NCI-H446 (cell line): ENCODE measurements around the gene PTCHD1.

Source experiments
- DNase-seq, 2 experiments: peaks; one replicate each; lab custom pipeline; 2025; lab: John Stamatoyannopoulos, UW

Gene PTCHD1

DNA sequence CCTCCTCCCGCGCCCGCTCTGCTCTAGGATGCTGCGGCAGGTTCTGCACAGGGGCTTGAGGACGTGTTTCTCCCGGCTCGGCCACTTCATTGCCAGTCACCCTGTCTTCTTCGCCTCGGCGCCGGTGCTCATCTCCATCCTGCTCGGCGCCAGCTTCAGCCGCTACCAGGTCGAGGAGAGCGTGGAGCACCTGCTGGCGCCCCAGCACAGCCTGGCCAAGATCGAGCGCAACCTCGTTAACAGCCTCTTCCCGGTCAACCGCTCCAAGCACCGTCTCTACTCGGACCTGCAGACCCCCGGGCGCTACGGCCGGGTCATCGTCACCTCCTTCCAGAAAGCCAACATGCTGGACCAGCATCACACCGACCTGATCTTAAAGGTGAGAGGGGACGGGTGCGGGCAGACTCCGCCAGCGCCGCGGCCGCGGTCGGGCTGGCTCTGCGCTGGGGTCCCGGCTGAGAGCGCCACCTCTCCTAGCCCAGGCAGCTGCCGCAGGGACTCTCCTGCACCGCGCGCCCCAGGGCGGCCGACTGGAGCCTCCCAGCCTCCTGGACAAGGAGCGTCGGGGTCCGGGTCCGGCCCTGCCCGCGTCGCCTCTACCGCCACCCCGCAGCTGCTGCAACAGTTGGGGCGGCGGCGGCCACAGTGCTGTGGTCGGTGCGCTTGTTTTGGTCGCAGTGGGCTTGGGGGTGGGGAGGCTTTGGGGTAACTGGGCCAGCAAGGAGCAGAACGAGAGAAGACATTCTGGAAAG lies at the start of gene PTCHD1:
Gene PTCHD1 (plus strand): TSS at position 2 of the 752 bp plus-strand sequence. CDS start 27 bp downstream, at position 29.
- no peak for DNase-seq

DNA sequence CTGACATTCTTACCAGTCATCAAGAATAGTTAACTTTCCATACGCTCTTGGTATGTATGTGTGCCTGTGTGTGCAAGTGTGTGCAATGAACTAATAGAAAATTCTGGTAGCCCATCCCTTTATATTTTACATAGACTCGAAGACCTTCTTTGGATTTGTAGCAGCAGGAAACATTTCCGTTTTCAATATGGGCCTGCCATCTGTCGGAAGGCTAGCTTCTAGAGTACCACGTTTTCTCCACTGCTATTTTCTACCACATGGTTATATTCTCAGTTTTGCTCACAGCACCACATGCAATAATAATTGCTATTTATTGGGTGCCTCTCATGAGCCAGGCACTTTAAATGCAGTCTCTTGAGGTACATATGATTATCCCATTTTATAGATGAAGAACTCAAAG lies 47.9 kb upstream of the PTCHD1 start:
- DNase-seq, result no peak

DNA sequence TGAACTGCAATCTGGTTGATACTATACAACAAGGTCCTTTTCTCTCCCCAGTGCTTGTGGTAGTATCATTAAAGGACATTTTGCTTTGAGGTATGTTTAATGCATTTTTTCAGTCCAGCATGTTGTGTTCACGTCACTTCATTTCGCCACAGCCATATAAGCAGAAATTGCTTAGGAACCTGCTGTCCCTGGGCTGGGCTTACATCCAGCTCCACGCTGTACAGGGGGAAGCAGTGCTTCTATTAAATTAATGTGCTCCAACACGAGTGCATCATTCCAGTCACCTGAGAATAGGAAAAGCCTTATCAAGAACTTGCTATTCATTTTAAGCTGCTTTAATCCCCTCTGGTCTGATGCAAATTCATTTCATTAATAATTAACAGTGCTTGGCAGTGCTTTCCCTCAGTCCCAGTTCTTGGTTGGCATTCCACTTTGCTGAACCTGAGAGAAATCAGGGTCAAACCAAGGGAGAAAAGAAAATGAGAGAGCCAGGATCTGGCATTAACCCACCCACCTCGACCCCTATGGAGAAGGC lies 47.4 kb upstream of the PTCHD1 start:
- no peak for DNase-seq

DNA sequence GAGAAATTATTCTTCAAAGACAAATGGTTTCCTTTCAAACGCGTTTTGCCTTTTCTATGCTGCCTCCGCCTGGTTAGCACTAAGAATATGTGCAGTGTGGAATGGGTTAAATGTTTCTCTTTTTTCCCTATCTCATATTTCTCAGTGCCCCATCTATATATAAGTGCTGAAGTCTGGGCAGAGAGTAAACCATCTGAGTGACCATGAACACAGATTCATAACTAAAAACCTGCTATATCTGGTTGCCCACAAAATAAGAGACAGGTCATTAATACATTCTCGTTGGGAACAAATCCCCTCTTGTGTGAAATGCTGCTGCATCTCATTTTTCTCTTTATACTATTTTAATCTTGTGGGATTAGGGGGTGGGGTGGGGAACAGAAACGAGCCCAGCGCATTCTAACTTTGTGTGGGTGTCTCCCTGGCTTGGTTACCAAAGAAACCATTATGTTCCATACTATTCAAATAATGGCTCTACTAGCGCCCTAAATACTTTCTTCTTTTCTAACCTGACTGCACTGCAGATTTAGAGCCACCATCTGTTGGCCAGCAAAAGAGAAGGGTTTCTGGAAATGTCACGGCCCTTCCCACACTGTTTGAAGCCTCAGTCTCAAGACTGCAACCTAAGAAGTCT lies 42.2 kb upstream of the PTCHD1 start:
- DNase-seq, result peak in 1 of 2 experiments; percentile 8

DNA sequence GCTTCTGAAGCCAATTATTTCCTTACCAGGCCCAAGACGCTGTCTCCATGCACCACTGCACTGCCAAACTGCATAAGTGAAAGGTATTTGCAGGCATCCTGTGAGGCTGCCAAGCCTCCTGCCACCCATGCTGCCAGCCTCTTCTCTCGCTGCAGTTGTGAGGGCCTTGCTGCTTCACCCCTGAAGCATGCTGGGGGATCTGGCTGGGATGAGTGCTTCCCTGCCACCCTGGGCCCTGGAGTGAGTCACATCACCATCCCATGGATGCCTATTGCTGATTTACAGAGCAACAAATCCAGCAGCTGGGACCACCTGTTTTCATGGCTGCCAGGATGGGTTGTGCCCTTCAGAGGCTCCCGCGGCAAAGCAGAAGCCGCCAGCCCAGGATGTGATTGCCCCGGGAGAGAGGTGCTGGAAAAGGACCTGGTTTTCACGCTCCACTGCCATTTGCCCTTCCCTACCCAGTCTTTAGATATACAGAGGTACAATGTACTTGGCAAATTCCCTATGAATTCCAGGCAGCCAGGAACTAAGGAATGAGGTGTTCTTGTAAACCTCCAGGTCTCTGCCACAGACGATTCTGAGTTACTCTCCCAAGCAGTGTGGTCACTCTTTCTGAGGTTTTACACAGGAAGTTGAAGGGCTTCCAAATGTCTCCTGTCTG lies 41.5 kb upstream of the PTCHD1 start:
- peak; percentile 46 to 87 for DNase-seq

DNA sequence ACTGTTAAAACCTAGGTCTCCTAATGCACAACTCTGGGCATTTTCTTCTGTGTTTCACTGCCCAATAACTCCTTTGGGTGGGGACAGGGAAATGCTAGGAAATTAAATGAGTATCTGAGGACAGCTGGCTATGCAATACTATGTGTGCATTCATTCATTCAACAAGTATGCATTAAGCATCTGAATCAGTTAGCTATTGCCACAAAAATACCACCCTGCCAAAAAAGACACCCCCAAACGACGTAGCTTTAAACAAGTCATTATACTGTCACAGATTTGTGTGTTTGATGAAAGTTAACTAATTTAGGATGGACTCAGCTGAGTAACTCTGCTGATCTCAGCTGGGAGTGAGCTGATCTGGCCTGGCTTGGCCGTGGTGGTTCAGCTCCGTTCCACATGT lies 29.8 kb upstream of the PTCHD1 start:
- no peak for DNase-seq

DNA sequence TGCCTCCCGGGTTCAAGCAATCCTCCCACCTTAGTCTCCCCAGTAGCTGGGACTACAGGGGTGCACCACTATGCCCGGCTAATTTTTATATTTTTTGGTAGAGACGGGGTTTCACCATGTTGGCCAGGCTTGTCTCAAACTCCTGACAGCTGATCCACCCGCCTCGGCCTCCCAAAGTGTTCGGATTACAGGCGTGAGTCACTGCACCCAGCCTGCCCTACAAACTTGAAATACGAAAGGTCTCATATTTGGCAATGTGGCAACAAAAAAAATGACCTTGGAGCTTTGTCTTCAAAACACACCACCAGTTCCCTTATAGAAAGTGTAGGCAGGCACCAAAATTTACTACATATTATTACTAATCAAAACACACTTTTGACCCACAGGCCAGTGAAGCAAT lies 22.9 kb upstream of the PTCHD1 start:
- no peak for DNase-seq

DNA sequence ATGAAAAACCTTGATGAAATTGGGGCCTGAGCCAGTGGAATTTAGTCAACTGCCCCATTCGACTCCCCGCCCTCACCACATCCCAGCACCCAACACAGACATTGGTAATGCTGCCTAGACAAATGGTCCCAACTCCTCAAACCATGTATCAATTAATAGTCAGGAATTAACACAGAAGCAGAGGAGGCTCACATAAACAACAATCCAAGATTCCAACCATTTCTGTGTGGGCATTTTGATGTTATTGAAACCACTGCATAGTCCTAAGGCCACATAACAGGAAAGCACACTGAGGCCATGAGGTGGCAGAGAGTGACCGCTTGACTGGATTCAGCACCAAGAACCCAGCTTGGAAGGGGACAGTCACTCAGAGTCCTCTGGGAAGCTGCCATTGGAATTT lies 22.5 kb upstream of the PTCHD1 start:
- no peak for DNase-seq

DNA sequence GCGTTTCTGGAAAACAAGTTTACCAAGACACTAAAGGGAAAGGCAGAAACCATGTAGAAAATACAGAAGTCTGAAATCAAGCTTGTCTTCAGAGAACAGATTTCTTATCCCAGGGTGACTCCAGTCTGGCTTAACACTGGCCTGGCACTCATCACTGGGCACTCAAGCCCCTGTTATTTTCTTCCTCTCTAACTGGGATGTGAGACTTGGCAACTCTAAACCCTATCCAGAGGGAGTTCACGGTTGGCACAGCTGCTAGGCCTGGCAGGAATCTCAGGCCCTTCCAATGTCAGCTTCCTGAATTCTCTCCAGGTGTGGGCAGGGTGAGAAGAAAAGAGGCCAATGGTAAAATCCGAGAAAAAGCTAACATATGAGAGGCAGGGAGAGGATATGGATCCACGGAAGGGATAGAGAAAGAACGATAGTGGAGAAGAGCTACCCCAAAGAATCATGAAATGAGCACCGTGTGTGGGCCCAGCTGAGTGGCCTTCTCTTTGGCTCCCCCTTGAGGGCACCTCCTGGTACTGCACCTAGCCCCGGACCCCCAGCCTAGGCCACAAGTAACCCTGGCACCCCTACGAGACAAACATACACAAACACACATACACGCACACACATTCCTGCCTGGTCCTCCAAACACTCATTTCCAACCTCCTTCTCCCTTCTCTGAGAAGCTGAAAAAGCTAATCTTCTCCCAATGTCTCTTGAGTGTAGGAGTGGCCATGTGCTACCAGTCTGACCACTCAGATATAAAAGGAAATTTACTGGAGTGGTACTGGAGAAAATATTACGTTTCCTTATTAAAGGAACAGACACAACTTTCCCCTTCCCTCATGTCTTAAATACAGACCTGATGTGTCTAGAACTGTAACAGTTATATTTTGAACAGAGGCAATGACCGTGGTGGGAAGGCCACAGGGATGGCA lies 16.6 kb upstream of the PTCHD1 start:
- DNase-seq, result peak in 1 of 2 experiments; percentile 66

DNA sequence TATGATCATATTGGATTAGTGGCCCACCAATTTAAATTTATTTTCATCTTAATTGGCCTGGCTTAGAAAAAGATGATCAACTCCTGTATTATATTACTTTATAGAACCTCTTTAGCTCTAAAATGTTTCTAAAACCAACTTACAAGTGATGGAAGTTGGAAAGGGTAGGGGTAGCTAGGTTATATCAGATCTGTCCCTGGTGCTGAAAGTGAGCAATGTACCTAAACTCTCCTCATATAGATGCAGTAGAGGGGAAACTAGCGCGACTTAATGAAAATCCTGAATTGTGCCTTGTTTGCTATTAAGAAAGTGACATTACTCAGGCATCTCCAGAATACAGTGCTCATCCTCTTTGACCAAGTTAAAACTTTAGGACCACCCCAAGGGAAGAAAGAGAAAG lies 7.5 kb upstream of the PTCHD1 start:
- DNase-seq, result no peak

DNA sequence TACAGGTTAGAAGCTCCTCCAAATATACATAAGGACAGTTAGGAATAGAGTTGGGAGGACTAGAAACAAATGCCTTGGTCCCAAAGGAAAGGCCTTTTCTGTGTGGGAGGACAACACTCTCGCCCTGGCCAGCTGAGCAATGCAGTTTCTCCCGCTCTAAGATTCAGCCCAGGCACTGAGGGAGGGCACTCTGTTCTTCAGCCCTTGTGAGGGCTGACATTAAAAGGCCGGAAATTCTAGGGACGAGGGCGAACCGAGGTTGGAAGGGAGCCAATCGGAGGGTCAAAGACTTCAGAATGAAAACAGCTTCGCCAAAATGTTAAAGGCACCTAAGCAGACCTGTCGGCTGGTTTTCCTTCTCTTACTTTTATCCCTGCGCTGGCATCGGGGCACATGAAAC lies 2.9 kb upstream of the PTCHD1 start:
- no peak for DNase-seq

DNA sequence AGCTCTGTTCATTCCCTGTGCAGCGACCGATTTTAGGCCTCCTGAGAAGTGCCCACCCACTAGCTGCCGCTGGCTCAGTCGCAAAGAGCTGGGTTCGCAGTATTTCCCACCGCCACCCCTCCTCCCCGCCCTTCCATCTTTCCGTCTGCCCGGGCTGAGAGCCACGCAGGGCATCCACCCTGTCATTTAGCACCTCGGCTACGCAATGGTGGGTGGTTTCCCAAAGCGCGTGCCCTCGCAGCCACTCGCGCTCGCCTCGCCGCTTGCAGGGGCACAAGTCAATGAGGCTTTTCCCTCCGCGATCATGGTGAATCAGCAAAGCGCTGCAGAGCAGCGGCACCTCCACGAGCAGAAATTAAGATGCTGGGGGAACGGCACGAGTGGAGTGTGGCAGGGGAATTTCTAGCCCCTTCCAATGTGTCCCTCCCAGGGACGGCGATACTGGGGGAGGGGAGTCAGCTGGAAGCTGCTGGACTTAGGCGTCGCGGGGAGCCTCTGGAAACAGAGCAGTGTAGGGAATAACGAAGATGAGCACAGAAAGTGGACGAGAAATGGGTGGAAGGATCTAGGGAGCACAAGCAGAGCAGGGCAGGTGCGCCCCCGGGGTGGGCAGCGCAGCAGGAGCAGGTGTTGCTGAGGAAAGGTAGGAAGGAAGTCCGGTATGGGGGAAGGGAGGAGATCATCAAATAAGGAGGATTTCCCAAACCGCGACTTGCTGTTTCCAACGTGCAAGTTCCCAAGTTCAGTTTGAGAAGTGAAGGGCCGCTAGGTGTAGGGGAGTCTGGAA lies 2.4 kb upstream of the PTCHD1 start:
- DNase-seq, result no peak

DNA sequence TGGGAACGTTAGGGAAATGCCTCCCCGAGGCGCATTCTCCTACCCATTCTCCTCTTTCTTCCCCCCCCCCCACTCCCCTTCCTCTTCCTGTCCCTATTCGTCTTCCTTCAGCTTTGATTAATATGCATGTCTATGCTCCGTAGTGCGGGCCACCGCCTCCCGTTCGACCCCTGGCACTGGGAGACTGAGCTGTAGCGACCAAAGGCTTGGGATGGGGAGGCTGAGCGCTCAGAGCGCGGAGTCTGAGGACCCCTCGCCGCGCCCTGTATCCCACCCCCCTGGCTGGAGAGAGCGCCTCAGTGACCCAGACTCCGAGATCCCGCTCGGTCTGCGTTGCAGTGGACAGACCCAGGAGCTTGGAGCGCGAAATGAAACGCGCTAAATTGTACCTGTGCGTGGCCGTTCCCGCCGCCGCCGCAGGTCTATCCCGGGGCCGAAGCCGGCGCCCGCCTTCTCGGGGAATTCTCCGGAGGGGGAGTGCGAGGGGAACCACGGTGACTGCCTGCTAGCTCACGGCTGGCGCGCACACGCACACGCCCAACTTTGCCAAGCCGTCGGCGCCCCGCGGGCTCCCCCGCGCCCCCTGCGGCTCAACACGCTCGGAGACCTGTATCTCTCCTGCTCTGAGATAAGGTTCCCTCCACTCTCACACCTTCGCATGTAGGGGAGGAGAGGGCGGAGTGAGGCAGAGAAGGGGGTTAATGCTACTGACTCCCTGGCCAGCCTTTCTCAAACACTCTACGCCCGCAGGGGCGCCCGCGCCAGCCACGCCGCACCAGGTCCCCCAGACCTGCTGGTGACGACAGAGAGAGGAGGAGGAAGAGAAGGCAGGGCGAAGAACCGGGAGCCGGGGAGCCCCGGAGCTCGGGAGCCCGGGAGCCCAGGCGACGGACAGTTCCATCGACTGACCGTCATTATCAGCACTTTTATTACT lies 1.5 kb upstream of the PTCHD1 start:
- DNase-seq, result no peak

DNA sequence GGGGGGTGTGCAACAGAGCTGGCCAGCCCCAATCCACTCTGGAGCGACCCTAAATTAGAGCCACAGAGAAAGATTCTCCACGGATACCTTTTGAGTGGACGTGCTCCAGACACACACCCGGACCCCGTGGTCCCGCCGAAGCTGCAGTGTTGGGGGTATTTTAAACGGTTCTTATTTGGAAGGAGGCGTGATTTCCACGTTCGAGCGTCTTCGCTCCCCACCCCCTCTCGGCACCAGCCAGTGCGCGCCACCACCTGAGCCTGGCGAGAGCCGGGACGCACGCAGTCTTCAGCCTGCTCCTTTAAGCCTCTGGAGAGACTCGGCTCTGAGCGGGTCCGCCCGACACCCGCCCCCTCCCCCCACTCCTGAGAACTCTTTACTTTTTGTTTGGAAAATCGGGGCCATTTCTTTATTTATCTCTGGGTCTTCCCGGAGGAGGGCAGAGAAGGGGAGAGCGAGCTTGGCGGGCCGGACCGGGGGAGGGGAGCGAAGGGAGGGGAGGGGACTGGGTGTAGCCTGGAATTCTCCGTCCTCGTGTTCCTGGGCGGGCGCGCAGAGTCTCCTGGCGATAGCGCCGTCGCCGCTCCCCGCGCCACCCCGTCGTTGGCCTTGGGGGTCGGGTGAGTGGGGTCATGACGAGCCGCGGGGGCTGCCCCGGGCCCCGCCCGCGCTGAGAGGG lies 668 bp upstream of the PTCHD1 start:
- peak in 1 of 2 experiments; percentile 60 for DNase-seq

DNA sequence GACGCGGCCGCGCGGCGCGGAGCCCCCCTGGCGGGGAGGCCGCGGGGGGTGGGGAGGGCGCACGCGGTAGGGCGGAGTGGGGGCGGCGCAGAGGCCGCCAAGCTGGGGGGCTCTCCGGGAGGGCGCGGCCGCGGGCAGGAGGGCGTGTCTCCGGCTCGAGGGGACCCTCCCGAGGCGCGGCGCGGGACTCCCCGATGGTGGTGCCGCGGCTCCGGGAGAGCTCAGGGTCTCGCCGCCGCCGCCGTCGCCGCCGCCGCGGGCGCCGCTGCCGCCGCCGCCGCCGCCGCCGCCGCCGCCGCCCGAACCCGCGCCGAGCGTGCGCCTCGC lies 165 bp upstream of the PTCHD1 start:
- DNase-seq, result no peak

DNA sequence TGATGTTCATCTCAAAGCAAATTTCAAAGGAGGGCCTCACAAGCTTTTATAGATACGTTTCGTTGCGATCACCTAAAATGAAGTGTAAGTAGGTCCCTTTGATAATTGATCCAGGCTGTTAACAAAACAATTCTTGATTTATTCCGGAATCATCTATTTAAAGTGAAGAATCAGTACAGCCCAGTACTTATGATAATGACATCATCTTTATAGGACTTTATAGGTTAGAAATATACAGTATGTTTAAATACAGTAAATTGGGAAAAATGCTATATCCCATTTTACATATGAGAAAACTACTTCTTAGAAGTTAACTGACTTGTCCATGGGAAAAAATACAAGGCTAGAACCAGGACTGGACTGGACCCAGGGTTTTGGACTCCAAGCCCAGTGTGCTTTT lies 3.7 kb downstream of the PTCHD1 start:
- no peak for DNase-seq

DNA sequence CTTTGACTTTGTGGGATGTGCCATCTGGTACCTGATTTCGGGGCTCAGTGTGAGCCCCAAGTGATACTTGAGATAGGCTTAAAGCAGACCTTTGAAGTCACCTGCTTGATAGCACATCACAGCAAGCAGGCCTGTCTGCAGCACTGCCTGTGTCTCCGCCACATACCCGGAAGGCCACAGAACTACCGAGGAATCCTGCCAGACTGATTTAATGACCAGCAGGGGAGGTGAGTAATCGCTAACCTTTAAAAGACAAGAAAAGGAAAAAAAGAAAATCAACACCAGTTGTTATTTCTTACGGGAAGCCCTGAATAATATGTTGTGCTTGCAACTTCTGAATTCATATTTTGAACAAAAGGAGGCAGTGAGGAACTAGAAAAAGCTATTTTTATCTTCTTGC lies 6.8 kb downstream of the PTCHD1 start:
- no peak for DNase-seq

DNA sequence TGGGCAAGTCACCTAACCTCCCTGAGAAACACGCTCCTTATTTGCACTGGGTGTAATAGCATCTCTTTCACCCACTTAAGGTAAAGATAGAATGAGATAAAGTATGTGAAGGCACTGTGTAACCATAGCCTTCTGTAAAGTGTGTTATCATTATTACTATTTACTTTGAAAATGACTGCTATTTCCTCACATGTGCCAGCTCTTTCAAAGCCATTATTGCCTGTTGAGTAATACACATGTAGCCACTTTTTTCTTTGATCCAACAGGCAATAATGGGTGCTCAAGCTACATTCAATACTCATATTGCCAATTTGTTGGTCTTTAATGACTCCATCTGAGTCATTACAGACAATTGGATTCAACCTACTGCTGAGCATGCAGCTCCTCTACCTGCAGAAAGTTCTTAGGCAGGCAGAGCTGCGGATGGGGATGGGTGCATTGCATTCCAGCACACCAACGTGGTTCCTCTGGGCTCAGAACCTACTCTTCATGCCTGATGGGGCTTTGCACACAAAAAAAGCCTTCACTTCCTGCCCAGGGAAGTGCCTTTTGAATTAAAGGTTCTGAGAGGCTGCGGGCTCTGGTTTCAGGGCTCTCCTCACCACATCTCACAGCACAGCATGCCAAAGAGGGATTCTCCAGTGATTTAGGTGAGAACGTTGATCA lies 9.7 kb downstream of the PTCHD1 start:
- no peak for DNase-seq

DNA sequence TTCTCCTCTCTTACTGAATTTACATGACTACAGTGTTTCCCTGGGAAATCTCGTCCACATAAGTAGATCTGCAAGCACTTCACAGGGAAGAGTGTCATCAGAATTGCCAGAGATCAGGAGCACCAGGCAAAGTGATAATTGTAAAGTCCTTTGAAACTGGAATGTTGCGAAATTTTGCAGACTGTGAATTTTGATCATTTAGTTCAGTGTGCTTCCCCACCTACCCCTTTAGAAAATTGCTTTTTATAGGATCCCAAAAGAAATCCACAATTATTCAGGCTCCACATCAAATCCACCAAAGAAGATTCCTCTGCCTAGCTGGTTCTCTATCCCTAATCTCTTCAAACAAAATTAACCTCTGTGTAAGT lies 10.2 kb downstream of the PTCHD1 start:
- DNase-seq, result no peak
